Measurements from ENCODE around the gene NNMT. TPM values are rescaled to one million over a fixed set of nuclear protein-coding genes. Genes with fewer than 3 reads are reported as not detected.

NNMT gene
- polyA plus RNA-seq, 1 experiment: 188 TPM

DNA sequence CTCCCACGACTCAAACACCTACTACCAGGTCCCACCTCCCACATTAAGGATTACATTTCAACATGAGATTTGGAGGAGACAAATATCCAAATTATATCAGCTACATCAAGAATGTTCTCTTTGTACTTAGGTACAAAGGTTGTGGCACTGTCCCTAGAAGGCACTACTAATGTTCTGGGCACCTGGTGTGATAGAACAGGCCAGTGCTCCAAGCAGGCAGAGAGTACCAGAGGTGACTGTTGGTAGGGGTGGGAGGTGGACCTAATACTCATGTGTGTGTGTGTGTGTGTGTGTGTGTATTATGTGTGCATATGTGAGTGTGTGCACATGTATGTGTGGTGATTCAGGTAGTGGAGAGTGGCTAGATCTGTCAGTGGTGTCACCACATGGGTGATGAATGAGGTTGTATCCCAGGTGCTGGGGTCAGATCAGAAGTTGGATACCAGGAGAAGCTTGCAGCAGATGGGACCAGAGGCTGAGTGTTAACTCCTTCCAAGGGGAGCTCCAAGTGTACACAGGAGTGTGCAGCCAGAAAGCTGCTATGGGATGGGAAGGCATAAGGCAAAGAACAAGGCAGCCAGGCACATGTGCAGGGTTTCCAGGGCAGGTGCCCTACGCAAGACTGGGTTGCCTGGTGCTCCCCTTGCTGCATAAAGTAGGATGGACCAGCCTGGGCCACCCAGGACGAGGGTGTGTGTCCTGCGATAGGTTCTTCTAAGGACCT, 17.7 kb upstream of the NNMT start:
- ChIA-PET CTCF (interaction anchor here (1.4 to 3.7 kb wide), 3 partner anchors 16 to 62 kb away, joined by 3 to 25 read pairs (median 16); no protein-coding TSS in a partner anchor), POLR2A (no interaction called here)
- H3K27ac ChIP-seq (ENCODE audit: low read depth, low read length): no peak overlapping the region

DNA sequence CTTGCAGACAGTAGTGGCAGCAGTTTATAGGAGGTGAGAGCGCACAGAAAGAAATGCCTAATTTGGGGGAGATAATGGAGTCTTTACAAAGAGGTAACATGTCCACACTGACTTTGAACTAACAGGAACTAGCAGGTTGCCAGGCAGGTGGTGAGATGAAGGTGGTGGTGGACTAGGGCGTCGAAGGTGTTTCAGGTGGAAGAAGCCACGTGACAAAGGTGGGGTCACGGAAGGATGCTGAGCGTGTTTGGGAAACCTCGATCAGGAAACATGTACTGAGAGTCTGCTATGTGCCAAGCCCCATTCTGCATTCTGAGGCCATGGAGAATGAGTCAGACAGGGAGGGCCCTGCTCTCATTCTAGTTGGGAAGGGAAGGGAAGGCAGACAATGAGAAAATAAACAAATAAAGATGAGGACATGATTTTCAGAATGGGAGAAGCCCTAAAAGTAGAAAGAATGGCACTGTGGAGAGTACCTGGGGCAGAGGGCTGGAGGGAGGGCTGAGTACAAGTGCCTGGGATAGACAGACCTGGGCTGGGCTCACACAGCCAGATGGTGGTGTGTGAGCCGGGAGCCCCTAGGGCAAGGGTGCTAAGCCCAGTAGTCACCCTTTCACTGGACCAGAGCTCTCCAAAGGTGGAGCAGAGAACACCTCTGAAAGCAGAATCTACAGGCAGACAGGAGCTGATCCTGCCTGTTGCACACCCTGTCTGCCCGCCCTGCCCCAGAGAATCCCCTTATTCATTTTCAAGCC, 16.2 kb upstream of the NNMT start:
- DNase-seq (ENCODE audit: low read depth, low spot score): no peak
- CTCF ChIA-PET: interaction anchor here (0.9 to 4.0 kb wide), 10 partner anchors 11 to 481 kb away, joined by 3 to 37 read pairs (median 8); no protein-coding TSS in a partner anchor
- Histone ChIP-seq H3K27ac (ENCODE audit: low read depth, low read length) (peak overlapping the region; percentile 11), H3K4me3 (ENCODE audit: low read depth, low read length) (no peak overlapping the region), H3K9me3 (ENCODE audit: control insufficient read depth, insufficient read depth, low read length) (no peaks in the 10 kb centered on the region), H3K27me3 (ENCODE audit: control insufficient read depth, insufficient read depth, low read length) (peaks cover 7% of the 10 kb centered on the region)
- TF ChIP-seq, protein P1, sequence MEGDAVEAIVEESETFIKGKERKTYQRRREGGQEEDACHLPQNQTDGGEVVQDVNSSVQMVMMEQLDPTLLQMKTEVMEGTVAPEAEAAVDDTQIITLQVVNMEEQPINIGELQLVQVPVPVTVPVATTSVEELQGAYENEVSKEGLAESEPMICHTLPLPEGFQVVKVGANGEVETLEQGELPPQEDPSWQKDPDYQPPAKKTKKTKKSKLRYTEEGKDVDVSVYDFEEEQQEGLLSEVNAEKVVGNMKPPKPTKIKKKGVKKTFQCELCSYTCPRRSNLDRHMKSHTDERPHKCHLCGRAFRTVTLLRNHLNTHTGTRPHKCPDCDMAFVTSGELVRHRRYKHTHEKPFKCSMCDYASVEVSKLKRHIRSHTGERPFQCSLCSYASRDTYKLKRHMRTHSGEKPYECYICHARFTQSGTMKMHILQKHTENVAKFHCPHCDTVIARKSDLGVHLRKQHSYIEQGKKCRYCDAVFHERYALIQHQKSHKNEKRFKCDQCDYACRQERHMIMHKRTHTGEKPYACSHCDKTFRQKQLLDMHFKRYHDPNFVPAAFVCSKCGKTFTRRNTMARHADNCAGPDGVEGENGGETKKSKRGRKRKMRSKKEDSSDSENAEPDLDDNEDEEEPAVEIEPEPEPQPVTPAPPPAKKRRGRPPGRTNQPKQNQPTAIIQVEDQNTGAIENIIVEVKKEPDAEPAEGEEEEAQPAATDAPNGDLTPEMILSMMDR (IDR thresholded peaks at IDR 0.05; ENCODE audit: low read depth, low read length): no peak
- POLR2A ChIA-PET: no interaction called here

More for the DNA sequence above, 17.7 kb upstream of the NNMT start:
- no peak for DNase-seq (ENCODE audit: low read depth, low spot score)
- Histone ChIP-seq H3K9me3 (ENCODE audit: control insufficient read depth, insufficient read depth, low read length) (no peaks in the 10 kb centered on the region), H3K27me3 (ENCODE audit: control insufficient read depth, insufficient read depth, low read length) (peaks cover 12% of the 10 kb centered on the region), H3K4me3 (ENCODE audit: low read depth, low read length) (no peak overlapping the region)
- TF ChIP-seq, protein P1 (IDR thresholded peaks at IDR 0.05; ENCODE audit: low read depth, low read length): no peak

DNA sequence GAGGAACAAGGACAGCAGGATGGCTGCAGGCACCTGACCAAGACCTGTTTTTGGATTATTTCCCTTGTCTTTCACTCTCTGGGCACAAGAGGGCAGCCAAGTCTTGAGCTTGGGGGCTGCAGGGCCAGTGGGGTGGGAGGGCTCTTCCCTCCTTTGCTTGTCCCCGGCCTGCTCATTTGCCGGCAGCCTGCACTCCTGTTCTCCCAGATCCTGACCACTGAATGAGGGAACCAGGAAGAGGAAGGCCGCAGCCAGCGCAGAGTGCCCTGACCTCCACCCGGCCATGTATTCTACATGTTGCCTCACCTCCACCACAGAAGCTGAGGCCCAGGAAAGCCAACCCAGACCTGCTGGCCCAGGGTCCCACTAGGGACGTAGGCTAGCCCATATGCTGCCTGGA, 15.5 kb upstream of the NNMT start:
- TF ChIP-seq, protein P1 (IDR thresholded peaks at IDR 0.05; ENCODE audit: low read depth, low read length): peak; percentile 82
- ChIA-PET CTCF (interaction anchor here (0.5 to 4.0 kb wide), 35 partner anchors 9 to 755 kb away, joined by 3 to 37 read pairs (median 4); partner anchors contain the start of genes NNMT and USP28), POLR2A (no interaction called here)
- peak; percentile 65 for DNase-seq (ENCODE audit: low read depth, low spot score)
- Histone ChIP-seq H3K4me3 (ENCODE audit: low read depth, low read length) (no peak overlapping the region), H3K27me3 (ENCODE audit: control insufficient read depth, insufficient read depth, low read length) (peaks cover 7% of the 10 kb centered on the region), H3K9me3 (ENCODE audit: control insufficient read depth, insufficient read depth, low read length) (no peaks in the 10 kb centered on the region), H3K27ac (ENCODE audit: low read depth, low read length) (no peak overlapping the region)

DNA sequence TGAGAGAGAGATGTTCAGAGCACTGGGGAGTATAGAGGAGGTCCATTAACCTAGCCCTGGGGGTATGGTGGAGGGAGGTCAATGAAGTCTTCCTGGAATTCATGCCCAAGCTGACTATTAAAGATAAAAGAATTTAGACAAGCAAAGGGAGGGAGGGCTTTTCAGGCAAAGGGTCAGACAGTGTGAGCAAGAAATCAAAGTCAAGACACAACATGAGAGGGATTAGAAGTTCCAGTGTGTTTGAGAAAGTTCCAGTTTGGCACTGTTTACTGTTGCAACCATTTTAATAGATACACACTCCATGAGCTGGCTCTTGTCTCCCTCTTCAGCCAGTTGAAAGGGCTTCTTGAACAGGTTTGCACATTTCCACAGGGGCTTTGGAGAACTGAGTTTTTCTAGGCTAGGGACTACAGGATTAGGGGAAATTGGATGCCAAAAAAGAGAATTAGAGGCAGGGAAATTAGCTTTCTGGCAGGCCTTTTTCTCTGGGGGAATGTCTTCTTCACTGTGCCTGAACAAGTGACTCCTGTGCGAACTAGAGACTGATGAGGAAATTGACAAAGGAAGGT, 14.7 kb upstream of the NNMT start:
- Histone ChIP-seq H3K9me3 (ENCODE audit: control insufficient read depth, insufficient read depth, low read length) (no peaks in the 10 kb centered on the region), H3K27ac (ENCODE audit: low read depth, low read length) (no peak overlapping the region), H3K4me3 (ENCODE audit: low read depth, low read length) (no peak overlapping the region), H3K27me3 (ENCODE audit: control insufficient read depth, insufficient read depth, low read length) (peaks cover 5% of the 10 kb centered on the region)
- no peak for DNase-seq (ENCODE audit: low read depth, low spot score)
- CTCF ChIA-PET: interaction anchor here (0.5 to 4.0 kb wide), 33 partner anchors 10 to 483 kb away, joined by 3 to 37 read pairs (median 4); partner anchors contain the start of gene NNMT
- POLR2A ChIA-PET: no interaction called here
- TF ChIP-seq, protein P1 (IDR thresholded peaks at IDR 0.05; ENCODE audit: low read depth, low read length): no peak

All from AG04450 (cell line).